HepG2 (cell line): Measurements from ENCODE around the gene MYO15A. TPM values are rescaled to one million over a fixed set of nuclear protein-coding genes. Genes with fewer than 3 reads are reported as not detected.

Source experiments
- BRCA1 ChIP-seq: sonication (generic); formaldehyde crosslinking; IDR thresholded peaks from 2 replicates; pipeline ENCODE4 v1.4.0; 2020; ENCODE audit warnings: missing genetic modification reagents
- DBP ChIP-seq: sonication (generic); formaldehyde crosslinking; IDR thresholded peaks from 2 replicates; pipeline ENCODE4 v1.4.0; 2020; ENCODE audit warnings: missing genetic modification reagents; ENCODE audit errors: not compliant biosample characterization
- FLYWCH1 ChIP-seq: sonication (generic); formaldehyde crosslinking; IDR thresholded peaks from 2 replicates; pipeline ENCODE4 v1.8.1; 2023; ENCODE audit warnings: mild to moderate bottlenecking, missing genetic modification reagents
- HDAC2 ChIP-seq: sonication (generic); formaldehyde crosslinking; IDR thresholded peaks from 2 replicates; pipeline ENCODE4 v1.4.0; 2020; ENCODE audit warnings: missing genetic modification reagents
- KDM4B ChIP-seq: sonication (generic); formaldehyde crosslinking; IDR thresholded peaks from 2 replicates; pipeline ENCODE4 v1.4.0; 2020; ENCODE audit warnings: missing genetic modification reagents
- NCOA2 ChIP-seq: sonication (generic); formaldehyde crosslinking; IDR thresholded peaks from 2 replicates; pipeline ENCODE4 v1.8.0; 2022; ENCODE audit warnings: inconsistent platforms
- NR2F2 ChIP-seq: IDR thresholded peaks from 2 replicates; pipeline ENCODE4 v1.6.1; 2012; ENCODE audit warnings: low read depth, inconsistent platforms, borderline replicate concordance
- RARG ChIP-seq: sonication (generic); formaldehyde crosslinking; IDR thresholded peaks from 2 replicates; pipeline ENCODE4 v1.4.0; 2020; ENCODE audit warnings: low read depth, mild to moderate bottlenecking, missing genetic modification reagents
- REPIN1 ChIP-seq: sonication (generic); formaldehyde crosslinking; IDR thresholded peaks from 2 replicates; pipeline ENCODE4 v1.8.0; 2022; ENCODE audit warnings: missing genetic modification reagents, low read depth, mild to moderate bottlenecking, borderline replicate concordance
- SP4 ChIP-seq: sonication (generic); formaldehyde crosslinking; IDR thresholded peaks from 2 replicates; pipeline ENCODE4 v1.8.1; 2023; ENCODE audit warnings: mild to moderate bottlenecking, missing genetic modification reagents
- TAF1 ChIP-seq: sonication (generic); formaldehyde crosslinking; IDR thresholded peaks from 2 replicates; pipeline ENCODE4 v1.4.0; 2020; ENCODE audit warnings: missing genetic modification reagents
- TBL1XR1 ChIP-seq: fragments of 150-350 bp; IDR thresholded peaks from 2 replicates; pipeline ENCODE4 v1.6.1; 2014; ENCODE audit warnings: borderline replicate concordance, low read length; ENCODE audit not compliant: partially characterized antibody
- TFDP1 ChIP-seq: IDR thresholded peaks from 2 replicates; pipeline ENCODE4 v1.6.1; 2016; ENCODE audit warnings: missing compliant biosample characterization, missing genetic modification reagents, borderline replicate concordance
- ZBTB20 ChIP-seq: sonication (generic); formaldehyde crosslinking; IDR thresholded peaks from 2 replicates; pipeline ENCODE4 v1.8.1; 2023; ENCODE audit warnings: missing genetic modification reagents, low read depth, mild to moderate bottlenecking, borderline replicate concordance
- ZNF10 ChIP-seq: sonication (generic); formaldehyde crosslinking; IDR thresholded peaks from 2 replicates; pipeline ENCODE4 v1.4.0; 2020; ENCODE audit warnings: mild to moderate bottlenecking, low read depth, missing genetic modification reagents, borderline replicate concordance
- ZNF256 ChIP-seq: sonication (generic); formaldehyde crosslinking; conservative IDR thresholded peaks from 2 replicates; pipeline ENCODE4 v1.4.0; 2020; ENCODE audit warnings: missing genetic modification reagents
- ZNF260 ChIP-seq: sonication (generic); formaldehyde crosslinking; IDR thresholded peaks from 2 replicates; pipeline ENCODE4 v1.4.0; 2020; ENCODE audit warnings: missing genetic modification reagents, low read depth, mild to moderate bottlenecking, borderline replicate concordance
- ZNF276 ChIP-seq: sonication (generic); formaldehyde crosslinking; IDR thresholded peaks from 2 replicates; pipeline ENCODE4 v1.4.0; 2020; ENCODE audit warnings: mild to moderate bottlenecking, low read depth, missing genetic modification reagents
- ZNF513 ChIP-seq: sonication (generic); formaldehyde crosslinking; conservative IDR thresholded peaks from 2 replicates; pipeline ENCODE4 v1.5.0; 2020; ENCODE audit warnings: missing genetic modification reagents
- ZNF562 ChIP-seq: sonication (generic); formaldehyde crosslinking; IDR thresholded peaks from 2 replicates; pipeline ENCODE4 v1.8.0; 2022; ENCODE audit warnings: missing genetic modification reagents, borderline replicate concordance
- ZNF605 ChIP-seq: sonication (generic); formaldehyde crosslinking; IDR thresholded peaks from 2 replicates; pipeline ENCODE4 v1.8.0; 2022; ENCODE audit warnings: mild to moderate bottlenecking, missing genetic modification reagents
- ZNF607 ChIP-seq: sonication (generic); formaldehyde crosslinking; IDR thresholded peaks from 2 replicates; pipeline ENCODE4 v1.5.1; 2020; ENCODE audit warnings: missing genetic modification reagents, mild to moderate bottlenecking, borderline replicate concordance
- polyA plus RNA-seq, 8 experiments: library from polyadenylated mRNA; depleted of rRNA in 3 of 8; stranded (reverse) in 7 of 8; unstranded in 1 of 8; fragments of >200 nt; fragmentation: Illumina TruSeq in 4 of 8; extraction: Trizol in 4 of 8; gene quantifications; 2 replicates each; pipeline versions ENCODE4 v1.2.1 to v1.2.3, GENCODE V29; 2011 to 2016; ENCODE audit warnings: low read depth in 4 of 8, missing spikeins in 1 of 8, mixed read lengths in 1 of 8; ENCODE audit not compliant: insufficient read depth in 1 of 8
- total RNA-seq, 5 experiments: library from RNA; depleted of rRNA; stranded (reverse); fragments of >200 nt; fragmentation: Illumina TruSeq; extraction: Trizol; gene quantifications; 2 replicates each; pipeline ENCODE4 v1.2.3, GENCODE V29; 2016; ENCODE audit warnings: low read depth in 1 of 5
- TF ChIP-seq, protein P1 (sequence below): sonication (generic); formaldehyde crosslinking; IDR thresholded peaks from 2 replicates; pipeline ENCODE4 v1.4.0; 2020; ENCODE audit warnings: missing genetic modification reagents, borderline replicate concordance

Gene MYO15A
- total and polyA plus RNA-seq, 2 of the 13 experiments (the other 11 are each of a cell fraction or from before 2014, with no cell fraction given): 0.07 to 0.20 TPM

DNA sequence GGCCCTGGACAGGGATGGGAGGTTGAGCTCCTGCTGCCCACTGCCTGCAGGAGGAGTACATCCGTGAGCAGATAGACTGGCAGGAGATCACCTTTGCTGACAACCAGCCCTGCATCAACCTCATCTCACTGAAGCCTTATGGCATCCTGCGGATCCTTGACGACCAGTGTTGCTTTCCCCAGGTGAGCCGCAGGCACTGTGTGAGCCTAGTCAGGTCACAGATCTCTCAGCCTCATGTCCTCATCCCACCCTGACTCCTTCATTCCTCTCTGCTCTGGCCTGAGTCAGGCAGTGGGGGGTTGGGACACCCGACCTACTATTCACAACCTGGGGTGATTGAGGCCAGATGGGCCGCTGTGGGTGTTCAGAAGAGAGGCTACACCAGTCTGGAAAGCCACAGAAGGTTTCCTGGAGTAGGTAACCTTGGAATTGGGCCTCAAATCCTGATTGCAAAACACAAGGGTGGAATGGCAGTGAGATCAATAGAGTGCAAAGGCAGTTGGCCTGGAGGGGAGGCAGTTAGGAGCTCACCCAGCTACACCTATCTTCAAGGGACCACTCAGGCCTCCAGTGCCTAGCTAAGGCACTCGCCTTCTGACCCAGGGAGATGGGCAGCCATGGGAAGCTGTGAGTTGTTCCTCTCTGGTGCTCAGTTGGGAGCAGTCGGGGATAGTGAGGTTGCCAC lies 29.7 kb downstream of the MYO15A start (continued):
- no peak for TF ChIP-seq ZNF10 (CRISPR knock-in tag)
- TF ChIP-seq ZNF607 (CRISPR knock-in tag): no peak
- TF ChIP-seq FLYWCH1 (CRISPR knock-in tag): no peak
- TF ChIP-seq ZNF513 (CRISPR knock-in tag): no peak
- no peak for TF ChIP-seq TBL1XR1
- TF ChIP-seq NR2F2: no peak
- TF ChIP-seq TFDP1 (CRISPR knock-in tag): no peak
- TF ChIP-seq KDM4B: no peak; the same call in 1 of the 2 replicates
- peak; percentile 69; the same call in 1 of the 2 replicates for TF ChIP-seq REPIN1
- peak; percentile 69; the same call in 1 of the 2 replicates for TF ChIP-seq NCOA2 (CRISPR knock-in tag)
- TF ChIP-seq TAF1 (CRISPR knock-in tag): no peak
- TF ChIP-seq ZBTB20: no peak
- TF ChIP-seq ZNF562 (CRISPR knock-in tag): no peak
- no peak for TF ChIP-seq DBP (CRISPR knock-in tag)
- TF ChIP-seq ZNF605: no peak
- peak; percentile 81; the same call in 1 of the 2 replicates for TF ChIP-seq HDAC2 (CRISPR knock-in tag)
- TF ChIP-seq ZNF256 (CRISPR knock-in tag): no peak
- TF ChIP-seq BRCA1 (CRISPR knock-in tag): no peak
- TF ChIP-seq SP4 (CRISPR knock-in tag): peak; percentile 37; the same call in 1 of the 2 replicates
- TF ChIP-seq ZNF260 (CRISPR knock-in tag): no peak
- no peak for TF ChIP-seq ZNF276 (CRISPR knock-in tag)
- TF ChIP-seq, protein P1, sequence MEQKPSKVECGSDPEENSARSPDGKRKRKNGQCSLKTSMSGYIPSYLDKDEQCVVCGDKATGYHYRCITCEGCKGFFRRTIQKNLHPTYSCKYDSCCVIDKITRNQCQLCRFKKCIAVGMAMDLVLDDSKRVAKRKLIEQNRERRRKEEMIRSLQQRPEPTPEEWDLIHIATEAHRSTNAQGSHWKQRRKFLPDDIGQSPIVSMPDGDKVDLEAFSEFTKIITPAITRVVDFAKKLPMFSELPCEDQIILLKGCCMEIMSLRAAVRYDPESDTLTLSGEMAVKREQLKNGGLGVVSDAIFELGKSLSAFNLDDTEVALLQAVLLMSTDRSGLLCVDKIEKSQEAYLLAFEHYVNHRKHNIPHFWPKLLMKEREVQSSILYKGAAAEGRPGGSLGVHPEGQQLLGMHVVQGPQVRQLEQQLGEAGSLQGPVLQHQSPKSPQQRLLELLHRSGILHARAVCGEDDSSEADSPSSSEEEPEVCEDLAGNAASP (CRISPR knock-in tag): peak; percentile 34; the same call in 1 of the 2 replicates
- no peak for TF ChIP-seq RARG (CRISPR knock-in tag)
